Mucosa of descending colon (tissue), 3 donors: ENCODE data around the gene CEP112. TPM values are rescaled to one million over a fixed set of nuclear protein-coding genes. Genes with fewer than 3 reads are reported as not detected.
"Not testable (repeated sequence)": the region's sequence is repeated elsewhere in the genome, so short reads cannot be mapped to it uniquely, and the experiment has no call there.

ENCODE experiments used
- ATAC-seq: fragments of 200-7000 bp; cut with Tn5 transposase; one replicate; pipeline ENCODE4 v1.9.1; 2020; ENCODE audit warnings: mild to moderate bottlenecking, moderate library complexity
- DNase-seq, 3 donors: peaks; one replicate each; pipeline ENCODE4 v3.0.0-alpha.2; 2020
- H3K36me3 ChIP-seq: fragments of 200-600 bp; one replicate; pipeline ENCODE4 v1.8.0; 2021; ENCODE audit warnings: low read depth, mild to moderate bottlenecking
- H3K4me1 ChIP-seq: fragments of 200-600 bp; one replicate; pipeline ENCODE4 v1.8.0; 2021; ENCODE audit warnings: low read depth, mild to moderate bottlenecking
- H3K4me3 ChIP-seq: fragments of 200-600 bp; one replicate; pipeline ENCODE4 v1.8.0; 2021; ENCODE audit warnings: mild to moderate bottlenecking
- H3K9me3 ChIP-seq: fragments of 200-600 bp; one replicate; pipeline ENCODE4 v1.8.0; 2021; ENCODE audit warnings: mild to moderate bottlenecking
- CTCF ChIP-seq: fragments of 200-600 bp; IDR thresholded peaks from one replicate; pipeline ENCODE4 v1.8.0; 2022; ENCODE audit warnings: antibody characterized with exemption, mild to moderate bottlenecking
- intact Hi-C, 2 donors: fragments of 100-400 bp; cut with DNase I in 1 of 2; cut with micrococcal nuclease in 1 of 2; formaldehyde crosslinking; loops; one replicate each; pipeline versions ENCODE4 v1.11.0 to v1.11.1; 2022; cut with DNase I, micrococcal nuclease
- total RNA-seq, 3 donors: library from RNA; stranded (reverse); fragmentation: NEBNext Ultra II Directional in 2 of 3; extraction: Animal tissue kit (Norgen Biotek cat#: 25700) in 2 of 3; gene quantifications; one replicate each; pipeline versions ENCODE4 v1.2.1 to v1.2.4, GENCODE V29; 2021 to 2023
- donor health status: DM: no; HTN: no; CAD: no; lungs with moderate emphysema.
- donor health status: DM: no; HTN: no; CAD: no.
- donor health status: DM: no; HTN: yes; CAD: no.

The CEP112 gene
- total RNA-seq, 3 donors from 2014 or later = 6.3 to 18.5 (median 7.0) TPM

- intact Hi-C loops = no loop called here
- Histone ChIP-seq H3K4me3 (no peak overlapping the region), H3K9me3 (peaks cover 13% of the 10 kb centered on the region), H3K36me3 (no peaks in the 10 kb centered on the region), H3K4me1 (no peaks in the 10 kb centered on the region)
- ATAC-seq = no peak
- TF ChIP-seq CTCF = no peak
- DNase-seq = no peak
Measured at GRCh38 chr17:66085221-66085620, 106.7 kb downstream of the CEP112 start.

GRCh38 chr17:66080670-66081069, 111.3 kb downstream of the CEP112 start:
- DNase-seq, intact Hi-C loops: not testable (repeated sequence)

GRCh38 chr17:66076546-66077190, 115.3 kb downstream of the CEP112 start:
- no peak for ATAC-seq
- no peak for TF ChIP-seq CTCF

More at GRCh38 chr17:66080670-66081069, 111.3 kb downstream of the CEP112 start:
- not testable (repeated sequence) for H3K4me3 ChIP-seq, H3K36me3 ChIP-seq, ATAC-seq, H3K9me3 ChIP-seq, H3K4me1 ChIP-seq

GRCh38 chr17:66073384-66073783, 118.5 kb downstream of the CEP112 start:
- Histone ChIP-seq H3K4me1 (no peaks in the 10 kb centered on the region), H3K4me3 (no peak overlapping the region), H3K9me3 (no peaks in the 10 kb centered on the region), H3K36me3 (no peaks in the 10 kb centered on the region)
- TF ChIP-seq CTCF = no peak
- peak; percentile 90 for ATAC-seq
- intact Hi-C loops = no loop called here
- peak in 1 of 3 donors; percentile 15 for DNase-seq

More at GRCh38 chr17:66076546-66077190, 115.3 kb downstream of the CEP112 start:
- H3K9me3 ChIP-seq = peaks cover 2% of the 10 kb centered on the region
- no peaks in the 10 kb centered on the region for H3K4me1 ChIP-seq
- DNase-seq = no peak
- no peaks in the 10 kb centered on the region for H3K36me3 ChIP-seq
- intact Hi-C loops = no loop called here
- no peak overlapping the region for H3K4me3 ChIP-seq

- no peak overlapping the region for H3K4me3 ChIP-seq
- no peak for TF ChIP-seq CTCF
- intact Hi-C loops = no loop called here
Measured at GRCh38 chr17:66063686-66064085, 128.2 kb downstream of the CEP112 start.

GRCh38 chr17:66056148-66056547, 135.8 kb downstream of the CEP112 start:
- H3K9me3 ChIP-seq = no peaks in the 10 kb centered on the region
- TF ChIP-seq CTCF = no peak
- DNase-seq (no peak), ATAC-seq (no peak)
- intact Hi-C loops = no loop called here
- H3K4me3 ChIP-seq = no peak overlapping the region
- H3K4me1 ChIP-seq = no peaks in the 10 kb centered on the region
- H3K36me3 ChIP-seq = no peaks in the 10 kb centered on the region

More at GRCh38 chr17:66063686-66064085, 128.2 kb downstream of the CEP112 start:
- no peaks in the 10 kb centered on the region for H3K4me1 ChIP-seq
- DNase-seq (no peak), ATAC-seq (no peak)
- H3K9me3 ChIP-seq = no peaks in the 10 kb centered on the region
- no peaks in the 10 kb centered on the region for H3K36me3 ChIP-seq
